Activated CD8-positive, alpha-beta memory T cell treated with anti-CD3 and anti-CD28 coated beads for 1 hour (primary cell): Measurements from ENCODE around the gene PREX1.

Experiments used
- DNase-seq, 2 donors: peaks; one replicate each; pipeline ENCODE4 v3.0.0-alpha.2; 2020; ENCODE audit warnings: low read depth in 1 of 2; ENCODE audit errors: extremely low read depth in 1 of 2

Gene PREX1

GRCh38 chr20:48686238-48687116 is 141.3 kb downstream of the PREX1 start:
- no peak for DNase-seq

- DNase-seq: no peak
Observed at GRCh38 chr20:48685300-48685699, 142.5 kb downstream of the PREX1 start.

- DNase-seq: no peak
Observed at GRCh38 chr20:48684501-48685041, 143.2 kb downstream of the PREX1 start.

GRCh38 chr20:48683467-48684175 is 144.2 kb downstream of the PREX1 start:
- no peak for DNase-seq

- no peak for DNase-seq
Observed at GRCh38 chr20:48682529-48683363, 145.1 kb downstream of the PREX1 start.

GRCh38 chr20:48681873-48682426 is 145.8 kb downstream of the PREX1 start:
- no peak for DNase-seq

GRCh38 chr20:48681201-48681872 is 146.5 kb downstream of the PREX1 start:
- DNase-seq: no peak

- no peak for DNase-seq
Observed at GRCh38 chr20:48680650-48681049, 147.1 kb downstream of the PREX1 start.

GRCh38 chr20:48679599-48679998 is 148.2 kb downstream of the PREX1 start:
- no peak for DNase-seq

- DNase-seq: no peak
Observed at GRCh38 chr20:48679011-48679410, 148.8 kb downstream of the PREX1 start.

GRCh38 chr20:48678421-48678820 is 149.4 kb downstream of the PREX1 start:
- no peak for DNase-seq

- DNase-seq: no peak
Observed at GRCh38 chr20:48676795-48677460, 150.9 kb downstream of the PREX1 start.

- DNase-seq: no peak
Observed at GRCh38 chr20:48676125-48676524, 151.7 kb downstream of the PREX1 start.

GRCh38 chr20:48674461-48674860 is 153.3 kb downstream of the PREX1 start:
- DNase-seq: no peak

- no peak for DNase-seq
Observed at GRCh38 chr20:48673507-48673906, 154.3 kb downstream of the PREX1 start.

GRCh38 chr20:48672324-48672723 is 155.5 kb downstream of the PREX1 start:
- DNase-seq: no peak

GRCh38 chr20:48671141-48671540 is 156.7 kb downstream of the PREX1 start:
- no peak for DNase-seq

GRCh38 chr20:48669946-48670605 is 157.7 kb downstream of the PREX1 start:
- no peak for DNase-seq

GRCh38 chr20:48668451-48668946 is 159.3 kb downstream of the PREX1 start:
- DNase-seq: no peak
